HepG2 (cell line): ENCODE measurements around the gene BRCA1. TPM values are rescaled to one million over a fixed set of nuclear protein-coding genes. Genes with fewer than 3 reads are reported as not detected.

ENCODE experiments used
- BCL6 ChIP-seq: IDR thresholded peaks from 2 replicates; pipeline ENCODE4 v1.6.1; 2016; ENCODE audit warnings: missing genetic modification reagents, missing compliant biosample characterization
- HMG20B ChIP-seq: conservative IDR thresholded peaks from 2 replicates; pipeline ENCODE4 v1.6.1; 2016; ENCODE audit warnings: missing genetic modification reagents, missing compliant biosample characterization
- HOXA9 ChIP-seq: sonication (generic); formaldehyde crosslinking; IDR thresholded peaks from 2 replicates; pipeline ENCODE4 v1.8.1; 2022; ENCODE audit warnings: missing genetic modification reagents, mild to moderate bottlenecking, moderate library complexity, borderline replicate concordance
- MAFF ChIP-seq: IDR thresholded peaks from 2 replicates; pipeline ENCODE4 v1.6.1; 2011; ENCODE audit warnings: low read depth, low read length, improper control_type of control experiment
- RFXAP ChIP-seq: sonication (generic); formaldehyde crosslinking; IDR thresholded peaks from 2 replicates; pipeline ENCODE4 v1.4.0; 2020; ENCODE audit warnings: missing genetic modification reagents, borderline replicate concordance
- SOX13 ChIP-seq, 3 experiments: fragments of 450-650 bp in 1 of 3; sonication (generic) in 1 of 3; formaldehyde crosslinking in 1 of 3; IDR thresholded peaks in 2 of 3; conservative IDR thresholded peaks in 1 of 3; 2 replicates each; pipeline versions ENCODE4 v1.5.0 to v1.6.1; 2016 to 2020; ENCODE audit warnings: antibody characterized with exemption in 1 of 3, mild to moderate bottlenecking in 1 of 3, missing compliant biosample characterization in 1 of 3, missing genetic modification reagents in 1 of 3, moderate library complexity in 1 of 3
- polyA plus RNA-seq, 8 experiments: library from polyadenylated mRNA; depleted of rRNA in 3 of 8; stranded (reverse) in 7 of 8; unstranded in 1 of 8; fragments of >200 nt; fragmentation: Illumina TruSeq in 4 of 8; extraction: Trizol in 4 of 8; gene quantifications; 2 replicates each; pipeline versions ENCODE4 v1.2.1 to v1.2.3, GENCODE V29; 2011 to 2016; ENCODE audit warnings: low read depth in 4 of 8, missing spikeins in 1 of 8, mixed read lengths in 1 of 8; ENCODE audit not compliant: insufficient read depth in 1 of 8
- total RNA-seq, 5 experiments: library from RNA; depleted of rRNA; stranded (reverse); fragments of >200 nt; fragmentation: Illumina TruSeq; extraction: Trizol; gene quantifications; 2 replicates each; pipeline ENCODE4 v1.2.3, GENCODE V29; 2016; ENCODE audit warnings: low read depth in 1 of 5
- TF ChIP-seq, protein P1 (sequence below): sonication (generic); formaldehyde crosslinking; IDR thresholded peaks from 2 replicates; pipeline ENCODE4 v1.4.0; 2020; ENCODE audit warnings: low read depth, missing genetic modification reagents
- TF ChIP-seq, protein P2 (sequence below): sonication (generic); formaldehyde crosslinking; IDR thresholded peaks from 2 replicates; pipeline ENCODE4 v1.9.0; 2021; ENCODE audit warnings: missing genetic modification reagents, mild to moderate bottlenecking, borderline replicate concordance

BRCA1 gene
- total and polyA plus RNA-seq, 2 of the 13 experiments (the other 11 are each of a cell fraction or from before 2014, with no cell fraction given), result 13.3 to 37.5 TPM

DNA sequence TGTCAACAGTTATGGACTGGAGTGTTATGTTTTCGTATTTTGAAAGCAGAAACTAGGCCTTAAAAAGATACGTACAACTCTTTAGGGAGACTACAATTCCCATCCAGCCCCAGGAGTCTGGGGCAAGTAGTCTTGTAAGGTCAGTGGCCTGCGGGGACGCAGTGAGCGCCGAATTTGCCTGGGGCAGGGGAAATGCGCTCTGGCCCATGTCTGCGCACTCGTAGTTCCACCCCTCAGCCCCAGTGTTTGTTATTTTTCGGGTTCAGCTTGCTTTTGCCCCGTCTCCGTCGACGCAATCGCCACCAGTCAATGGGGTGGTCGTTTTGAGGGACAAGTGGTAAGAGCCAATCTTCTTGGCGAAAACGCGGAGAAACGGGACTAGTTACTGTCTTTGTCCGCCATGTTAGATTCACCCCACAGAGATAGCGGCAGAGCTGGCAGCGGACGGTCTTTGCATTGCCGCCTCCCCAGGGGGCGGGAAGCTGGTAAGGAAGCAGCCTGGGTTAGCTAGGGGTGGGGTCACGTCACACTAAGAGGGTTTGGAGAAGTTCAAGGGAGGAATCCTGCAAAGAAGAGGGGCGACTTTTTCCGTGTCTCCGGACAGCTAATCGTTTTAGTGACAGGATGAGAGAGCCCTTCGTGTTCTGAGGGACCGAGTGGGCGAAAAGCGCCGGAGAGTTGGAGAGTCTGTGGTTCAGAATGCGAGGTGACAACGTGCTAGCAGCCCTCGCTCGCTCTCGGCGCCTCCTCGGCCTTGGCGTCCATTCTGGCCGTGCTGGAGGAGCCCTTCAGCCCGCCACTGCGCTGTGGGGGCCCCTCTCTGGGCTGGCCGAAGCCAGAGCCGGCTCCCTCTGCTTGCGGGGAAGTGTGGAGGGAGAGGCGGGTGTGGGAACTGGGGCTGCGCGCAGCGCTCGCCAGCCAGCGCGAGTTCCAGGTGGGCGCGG is 1.1 kb upstream of the BRCA1 start (continued):
- TF ChIP-seq HMG20B (CRISPR knock-in tag) (0 out of 2 replicates have a peak, but pooled peaks have one; percentile 28), HOXA9 (CRISPR knock-in tag) (peak; percentile 67), BCL6 (CRISPR knock-in tag) (no peak), MAFF (no peak), RFXAP (no peak), SOX13 (IDR thresholded peaks at IDR 0.05) (no peak), SOX13 (CRISPR knock-in tag; conservative IDR thresholded peaks at IDR 0.05 in 1 of 2, IDR thresholded peaks at IDR 0.05 in 1 of 2) (0 out of 4 replicates have a peak, but pooled peaks of 1 of the 2 experiments have one; percentile 4)
- TF ChIP-seq, protein P1, sequence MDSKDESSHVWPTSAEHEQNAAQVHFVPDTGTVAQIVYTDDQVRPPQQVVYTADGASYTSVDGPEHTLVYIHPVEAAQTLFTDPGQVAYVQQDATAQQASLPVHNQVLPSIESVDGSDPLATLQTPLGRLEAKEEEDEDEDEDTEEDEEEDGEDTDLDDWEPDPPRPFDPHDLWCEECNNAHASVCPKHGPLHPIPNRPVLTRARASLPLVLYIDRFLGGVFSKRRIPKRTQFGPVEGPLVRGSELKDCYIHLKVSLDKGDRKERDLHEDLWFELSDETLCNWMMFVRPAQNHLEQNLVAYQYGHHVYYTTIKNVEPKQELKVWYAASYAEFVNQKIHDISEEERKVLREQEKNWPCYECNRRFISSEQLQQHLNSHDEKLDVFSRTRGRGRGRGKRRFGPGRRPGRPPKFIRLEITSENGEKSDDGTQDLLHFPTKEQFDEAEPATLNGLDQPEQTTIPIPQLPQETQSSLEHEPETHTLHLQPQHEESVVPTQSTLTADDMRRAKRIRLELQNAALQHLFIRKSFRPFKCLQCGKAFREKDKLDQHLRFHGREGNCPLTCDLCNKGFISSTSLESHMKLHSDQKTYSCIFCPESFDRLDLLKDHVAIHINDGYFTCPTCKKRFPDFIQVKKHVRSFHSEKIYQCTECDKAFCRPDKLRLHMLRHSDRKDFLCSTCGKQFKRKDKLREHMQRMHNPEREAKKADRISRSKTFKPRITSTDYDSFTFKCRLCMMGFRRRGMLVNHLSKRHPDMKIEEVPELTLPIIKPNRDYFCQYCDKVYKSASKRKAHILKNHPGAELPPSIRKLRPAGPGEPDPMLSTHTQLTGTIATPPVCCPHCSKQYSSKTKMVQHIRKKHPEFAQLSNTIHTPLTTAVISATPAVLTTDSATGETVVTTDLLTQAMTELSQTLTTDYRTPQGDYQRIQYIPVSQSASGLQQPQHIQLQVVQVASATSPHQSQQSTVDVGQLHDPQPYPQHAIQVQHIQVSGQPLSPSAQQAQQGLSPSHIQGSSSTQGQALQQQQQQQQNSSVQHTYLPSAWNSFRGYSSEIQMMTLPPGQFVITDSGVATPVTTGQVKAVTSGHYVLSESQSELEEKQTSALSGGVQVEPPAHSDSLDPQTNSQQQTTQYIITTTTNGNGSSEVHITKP (CRISPR knock-in tag), result 0 out of 2 replicates have a peak, but pooled peaks have one; percentile 25
- TF ChIP-seq, protein P2, sequence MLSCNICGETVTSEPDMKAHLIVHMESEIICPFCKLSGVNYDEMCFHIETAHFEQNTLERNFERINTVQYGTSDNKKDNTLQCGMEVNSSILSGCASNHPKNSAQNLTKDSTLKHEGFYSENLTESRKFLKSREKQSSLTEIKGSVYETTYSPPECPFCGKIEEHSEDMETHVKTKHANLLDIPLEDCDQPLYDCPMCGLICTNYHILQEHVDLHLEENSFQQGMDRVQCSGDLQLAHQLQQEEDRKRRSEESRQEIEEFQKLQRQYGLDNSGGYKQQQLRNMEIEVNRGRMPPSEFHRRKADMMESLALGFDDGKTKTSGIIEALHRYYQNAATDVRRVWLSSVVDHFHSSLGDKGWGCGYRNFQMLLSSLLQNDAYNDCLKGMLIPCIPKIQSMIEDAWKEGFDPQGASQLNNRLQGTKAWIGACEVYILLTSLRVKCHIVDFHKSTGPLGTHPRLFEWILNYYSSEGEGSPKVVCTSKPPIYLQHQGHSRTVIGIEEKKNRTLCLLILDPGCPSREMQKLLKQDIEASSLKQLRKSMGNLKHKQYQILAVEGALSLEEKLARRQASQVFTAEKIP, result no peak
- TF ChIP-seq, all 625 proteins: peak for 93
